ENCODE data around the gene RAB34.

Gene RAB34

GRCh38 chr17:28710861-28711722, 6.6 kb downstream of the RAB34 start:
- DNase-seq, result peak; percentile 72 to 88 (median 85)

- DNase-seq, result no peak
These were observed 10.3 kb downstream of the RAB34 start for GRCh38 chr17:28707339-28707720.

- DNase-seq, result no peak
These were observed 11.0 kb downstream of the RAB34 start for GRCh38 chr17:28706471-28707338.

- no peak for DNase-seq
These were observed 11.8 kb downstream of the RAB34 start for GRCh38 chr17:28705728-28706334.

- no peak for DNase-seq
These were observed 12.5 kb downstream of the RAB34 start for GRCh38 chr17:28705074-28705659.

GRCh38 chr17:28704219-28704858, 13.3 kb downstream of the RAB34 start:
- no peak for DNase-seq

- DNase-seq, result no peak
These were observed 14.0 kb downstream of the RAB34 start for GRCh38 chr17:28703552-28704218.

- no peak for DNase-seq
These were observed 14.9 kb downstream of the RAB34 start for GRCh38 chr17:28702752-28703150.

- no peak for DNase-seq
These were observed 15.5 kb downstream of the RAB34 start for GRCh38 chr17:28702026-28702751.

- no peak for DNase-seq
These were observed 16.7 kb downstream of the RAB34 start for GRCh38 chr17:28700830-28701492.

- no peak for DNase-seq
These were observed 17.4 kb downstream of the RAB34 start for GRCh38 chr17:28700278-28700677.

GRCh38 chr17:28698253-28698941, 19.3 kb downstream of the RAB34 start:
- DNase-seq, result no peak

- no peak for DNase-seq
These were observed 23.8 kb downstream of the RAB34 start for GRCh38 chr17:28693869-28694268.

GRCh38 chr17:28689011-28689410, 28.7 kb downstream of the RAB34 start:
- no peak for DNase-seq

- no peak for DNase-seq
These were observed 29.2 kb downstream of the RAB34 start for GRCh38 chr17:28688481-28688880.

GRCh38 chr17:28686296-28686695, 31.4 kb downstream of the RAB34 start:
- no peak for DNase-seq

GRCh38 chr17:28685366-28685765, 32.3 kb downstream of the RAB34 start:
- DNase-seq, result no peak

GRCh38 chr17:28684963-28685362, 32.7 kb downstream of the RAB34 start:
- no peak for DNase-seq

GRCh38 chr17:28682655-28683054, 35.0 kb downstream of the RAB34 start:
- DNase-seq, result no peak

GRCh38 chr17:28675980-28676379, 41.7 kb downstream of the RAB34 start:
- DNase-seq, result no peak

Measured in stimulated activated naive CD4-positive, alpha-beta T cell (primary cell).